ENCODE results near the gene ZNF683. TPM values are rescaled to one million over a fixed set of nuclear protein-coding genes. Genes with fewer than 3 reads are reported as not detected.

The ZNF683 gene
- total RNA-seq, 1 experiment from 2014 or later = not detected

GRCh38 chr1:26323382-26323781 is 49.2 kb downstream of the ZNF683 start:
- no peak for TF ChIP-seq CTCF (conservative IDR thresholded peaks at IDR 0.05; ENCODE audit: low read depth, low read length)
- TF ChIP-seq EZH2phosphoT487 (IDR thresholded peaks at IDR 0.05; ENCODE audit: borderline replicate concordance, low read length) = no peak
- no peak for TF ChIP-seq EZH2 (IDR thresholded peaks at IDR 0.05; ENCODE audit: low read length, unreplicated experiment)
- no peak overlapping the region for H3K4me2 ChIP-seq (ENCODE audit: low read length)
- H2AFZ ChIP-seq (ENCODE audit: low read length) = no peak overlapping the region
- intact Hi-C loops (cut with micrococcal nuclease) = loop anchor here (5.0 kb wide), 1 partner anchor 91 kb away; the partner anchor contains the start of gene CEP85
- no TSS peak for BruUV-seq (replicated peaks)
- H3K27ac ChIP-seq (ENCODE audit: low read length) = no peak overlapping the region
- H3K9me2 ChIP-seq (replicated peaks; ENCODE audit: low read length) = no peaks in the 10 kb centered on the region
- no peak for DNase-seq
- no peak overlapping the region for H3K9ac ChIP-seq (ENCODE audit: low read length)
- no peak overlapping the region for H3K4me3 ChIP-seq (ENCODE audit: low read length)
- H4K20me1 ChIP-seq (ENCODE audit: low read length) = no peaks in the 10 kb centered on the region
- ChIA-PET POLR2A (ENCODE audit: unreplicated experiment) (no interaction called here), CTCF (interaction anchor here (0.6 kb wide), 1 partner anchor 89 kb away, joined by 3 read pairs; the partner anchor contains the start of gene CEP85)
- no peaks in the 10 kb centered on the region for H3K79me2 ChIP-seq (ENCODE audit: low read length)
- no peaks in the 10 kb centered on the region for H3K4me1 ChIP-seq (ENCODE audit: insufficient read depth, low read length)
- no peak for ATAC-seq
- no peaks in the 10 kb centered on the region for H3F3A ChIP-seq (ENCODE audit: low read length, unreplicated experiment)
- no peaks in the 10 kb centered on the region for H3K27me3 ChIP-seq (ENCODE audit: low read length)
- H3K9me3 ChIP-seq (ENCODE audit: low read length) = no peaks in the 10 kb centered on the region
- H3K36me3 ChIP-seq (ENCODE audit: low read depth, low read length) = no peaks in the 10 kb centered on the region

- no peaks in the 10 kb centered on the region for H3K9me3 ChIP-seq (ENCODE audit: low read length)
- no peak for TF ChIP-seq EZH2 (IDR thresholded peaks at IDR 0.05; ENCODE audit: low read length, unreplicated experiment)
- TF ChIP-seq CTCF (conservative IDR thresholded peaks at IDR 0.05; ENCODE audit: low read depth, low read length) = no peak
- no peak overlapping the region for H2AFZ ChIP-seq (ENCODE audit: low read length)
- ChIA-PET CTCF (interaction anchor here (0.6 to 1.0 kb wide), 6 partner anchors 33 to 65 kb away, joined by 3 to 6 read pairs (median 4); partner anchors contain the start of gene SH3BGRL3), POLR2A (ENCODE audit: unreplicated experiment) (no interaction called here)
- no peak for ATAC-seq
- H3K4me3 ChIP-seq (ENCODE audit: low read length) = no peak overlapping the region
- H3F3A ChIP-seq (ENCODE audit: low read length, unreplicated experiment) = no peaks in the 10 kb centered on the region
- H3K9me2 ChIP-seq (replicated peaks; ENCODE audit: low read length) = no peaks in the 10 kb centered on the region
- DNase-seq = no peak
- no peaks in the 10 kb centered on the region for H3K79me2 ChIP-seq (ENCODE audit: low read length)
- BruUV-seq (replicated peaks) = no TSS peak
- no peaks in the 10 kb centered on the region for H3K36me3 ChIP-seq (ENCODE audit: low read depth, low read length)
- no peaks in the 10 kb centered on the region for H3K4me1 ChIP-seq (ENCODE audit: insufficient read depth, low read length)
- H3K27ac ChIP-seq (ENCODE audit: low read length) = no peak overlapping the region
- intact Hi-C loops (cut with micrococcal nuclease) = loop anchor here (5.0 kb wide), 1 partner anchor 90 kb away; the partner anchor contains the start of gene CEP85
- H3K9ac ChIP-seq (ENCODE audit: low read length) = no peak overlapping the region
- H4K20me1 ChIP-seq (ENCODE audit: low read length) = no peaks in the 10 kb centered on the region
- H3K27me3 ChIP-seq (ENCODE audit: low read length) = no peaks in the 10 kb centered on the region
- H3K4me2 ChIP-seq (ENCODE audit: low read length) = no peak overlapping the region
Measured at GRCh38 chr1:26322042-26322331, 50.6 kb downstream of the ZNF683 start.

- TF ChIP-seq EZH2 (IDR thresholded peaks at IDR 0.05; ENCODE audit: low read length, unreplicated experiment) (no peak), CTCF (conservative IDR thresholded peaks at IDR 0.05; ENCODE audit: low read depth, low read length) (peak; percentile 88)
- ChIA-PET CTCF (interaction anchor here (0.6 to 1.0 kb wide), 6 partner anchors 33 to 65 kb away, joined by 3 to 6 read pairs (median 4); partner anchors contain the start of gene SH3BGRL3), POLR2A (ENCODE audit: unreplicated experiment) (no interaction called here)
- Histone ChIP-seq H3K27ac (ENCODE audit: low read length) (no peak overlapping the region), H3K4me3 (ENCODE audit: low read length) (no peak overlapping the region), H3K9me3 (ENCODE audit: low read length) (no peaks in the 10 kb centered on the region), H3F3A (ENCODE audit: low read length, unreplicated experiment) (no peaks in the 10 kb centered on the region), H4K20me1 (ENCODE audit: low read length) (no peaks in the 10 kb centered on the region), H3K27me3 (ENCODE audit: low read length) (no peaks in the 10 kb centered on the region), H3K9ac (ENCODE audit: low read length) (no peak overlapping the region), H3K9me2 (replicated peaks; ENCODE audit: low read length) (no peaks in the 10 kb centered on the region), H2AFZ (ENCODE audit: low read length) (no peak overlapping the region), H3K36me3 (ENCODE audit: low read depth, low read length) (no peaks in the 10 kb centered on the region), H3K79me2 (ENCODE audit: low read length) (no peaks in the 10 kb centered on the region), H3K4me1 (ENCODE audit: insufficient read depth, low read length) (no peaks in the 10 kb centered on the region), H3K4me2 (ENCODE audit: low read length) (no peak overlapping the region)
- DNase-seq = peak; percentile 92
- ATAC-seq = peak; percentile 98
- intact Hi-C loops (cut with micrococcal nuclease) = loop anchor here (1.0 to 5.0 kb wide), 6 partner anchors 19 to 152 kb away; partner anchors contain the start of genes CEP85 and ZNF593
- no TSS peak for BruUV-seq (replicated peaks)
Measured at GRCh38 chr1:26321315-26322041, 51.1 kb downstream of the ZNF683 start.

Measured in PC-3 (cell line).